Measurements from ENCODE around the gene BPHL. TPM values are rescaled to one million over a fixed set of nuclear protein-coding genes. Genes with fewer than 3 reads are reported as not detected.
"Not testable (repeated sequence)": the region's sequence is repeated elsewhere in the genome, so short reads cannot be mapped to it uniquely, and the experiment has no call there.

The BPHL gene
- polyA plus RNA-seq: 1 to 10 TPM; 7.5 to 9.7 (median 9.1) TPM

DNA sequence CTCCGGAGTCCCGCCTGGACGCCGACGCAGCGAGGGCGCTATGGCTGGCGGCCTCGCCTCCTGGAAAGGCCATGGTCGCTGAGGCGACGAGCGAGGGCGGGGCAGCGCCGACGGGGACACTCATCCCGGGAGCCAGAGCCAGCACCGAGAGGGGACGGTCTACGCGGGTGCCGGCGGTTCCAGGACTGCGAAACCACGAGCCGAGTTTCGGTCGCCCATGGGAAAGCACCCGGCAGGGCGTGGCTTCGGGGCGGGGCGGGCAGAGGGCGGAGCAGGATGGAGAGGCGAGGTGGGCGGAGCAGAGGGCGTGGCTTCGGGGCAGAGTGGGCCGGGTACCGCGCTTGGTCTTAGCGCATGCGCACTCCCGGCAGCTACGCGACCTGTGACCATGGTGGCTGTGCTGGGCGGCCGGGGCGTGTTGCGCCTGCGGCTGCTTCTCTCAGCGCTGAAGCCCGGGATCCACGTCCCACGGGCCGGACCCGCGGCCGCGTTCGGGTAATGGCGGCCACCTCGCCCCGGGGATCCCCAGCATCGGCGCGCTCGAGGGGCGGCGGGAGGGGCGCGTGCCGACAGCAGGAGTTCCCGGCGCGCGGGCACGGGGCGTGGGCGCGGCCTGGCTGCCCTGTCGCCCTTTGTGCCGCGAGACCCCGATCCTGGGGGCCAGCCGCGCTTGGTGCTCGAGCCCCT is at the start of gene BPHL:
BPHL (plus strand) TSS at position 359 of the 687 bp plus-strand sequence; CDS start at position 389, 30 bp downstream.
- Mint-ChIP-seq H3K4me3 (peak within 1 kb of the TSS; percentile 83 to 94 (median 90)), H3K36me3 (no peaks in the 10 kb centered on the region), H3K27ac (peak within 1 kb of the TSS; percentile 89 to 94 (median 91)), H3K27me3 (ENCODE audit: low read depth in 3 of 3) (peaks cover 8 to 9% (median 8%) of the 10 kb centered on the region in 3 donors), H3K4me1 (peaks cover 16 to 17% of the 10 kb centered on the region in 2 donors), H3K9me3 (no peaks in the 10 kb centered on the region)
- DNase-seq: peak; percentile 99 to 100 (median 100)

DNA sequence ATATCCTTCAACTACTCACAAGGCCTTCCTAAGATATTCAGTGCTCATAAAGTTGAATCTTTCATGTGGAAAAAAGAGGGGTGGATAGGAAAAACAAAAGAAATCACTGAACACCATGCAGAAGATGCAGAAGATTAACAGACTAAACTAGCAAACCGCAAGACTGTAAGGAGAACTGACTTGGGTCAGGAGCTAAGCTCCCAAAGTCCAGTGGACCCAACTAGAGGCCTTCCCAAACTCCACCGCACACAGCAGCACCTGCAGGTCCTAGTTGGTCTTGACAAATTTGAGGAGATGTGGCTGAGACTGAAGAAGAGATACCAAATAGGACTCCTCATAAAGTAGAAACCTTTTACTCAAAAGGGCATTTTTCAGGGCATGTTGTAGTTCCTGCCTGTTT is 46.9 kb upstream of the BPHL start:
- Mint-ChIP-seq H3K36me3 (peaks cover 0 to 3% (median under 1%) of the 10 kb centered on the region in 3 donors), H3K4me3 (no peak overlapping the region), H3K27ac (peak overlapping the region in 5 of 6 donors; percentile 17 to 95 (median 49))

DNA sequence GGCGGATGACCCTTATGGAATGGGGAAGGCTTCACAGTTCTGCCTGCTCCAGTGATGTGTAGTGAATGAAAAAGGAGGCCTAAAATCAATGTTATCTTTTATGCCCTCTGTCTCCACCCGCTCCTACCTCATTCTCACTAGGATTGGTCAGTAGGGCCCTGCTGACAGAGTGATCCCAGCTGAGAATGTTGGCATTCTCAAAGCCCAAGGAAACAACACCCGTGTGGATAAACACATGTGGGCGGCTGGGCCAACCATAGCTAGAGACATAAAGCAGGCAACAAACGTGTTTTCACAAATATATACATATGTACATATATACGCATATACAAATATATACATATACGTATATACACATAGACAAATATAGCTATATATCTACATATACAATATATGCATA is 45.7 kb upstream of the BPHL start:
- Mint-ChIP-seq H3K4me1 (peaks cover 74 to 80% of the 10 kb centered on the region in 2 donors), H3K27me3 (ENCODE audit: low read depth in 3 of 3) (peaks cover 6 to 19% (median 13%) of the 10 kb centered on the region in 3 donors), H3K27ac (no peak overlapping the region), H3K4me3 (no peak overlapping the region), H3K36me3 (peaks cover 4 to 11% (median 6%) of the 10 kb centered on the region in 3 donors), H3K9me3 (no peaks in the 10 kb centered on the region)
- no peak for DNase-seq

More for the DNA sequence above, 46.9 kb upstream of the BPHL start:
- no peaks in the 10 kb centered on the region for H3K9me3 Mint-ChIP-seq
- no peak for DNase-seq
- H3K4me1 Mint-ChIP-seq: peaks cover 71 to 80% of the 10 kb centered on the region in 2 donors
- H3K27me3 Mint-ChIP-seq (ENCODE audit: low read depth in 3 of 3): peaks cover 6 to 21% (median 11%) of the 10 kb centered on the region in 3 donors

GRCh38 chr6:3073382-3073781 is 45.1 kb upstream of the BPHL start:
- Mint-ChIP-seq H3K27me3 (ENCODE audit: low read depth in 3 of 3) (peaks cover 4 to 16% (median 10%) of the 10 kb centered on the region in 3 donors), H3K4me1 (peaks cover 75 to 80% of the 10 kb centered on the region in 2 donors), H3K4me3 (no peak overlapping the region), H3K36me3 (peaks cover 8 to 14% (median 8%) of the 10 kb centered on the region in 3 donors), H3K9me3 (no peaks in the 10 kb centered on the region), H3K27ac (no peak overlapping the region)
- no peak for DNase-seq

DNA sequence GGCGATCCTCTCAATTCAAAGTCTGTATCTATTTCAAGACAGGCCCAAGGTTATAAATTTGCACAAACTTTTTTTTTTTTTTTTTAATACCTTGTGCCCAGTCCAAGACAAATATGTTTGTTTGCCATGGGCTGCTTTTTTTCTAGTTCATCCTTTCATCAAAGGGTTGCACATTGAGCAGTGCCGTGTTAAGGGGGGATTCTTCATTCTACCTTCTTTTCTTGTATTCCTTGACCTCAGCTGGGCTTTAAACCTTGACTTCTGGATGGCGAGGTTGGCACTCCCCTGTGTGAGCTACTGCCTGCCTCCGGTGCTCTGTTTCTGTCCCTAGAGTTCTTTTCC is 42.8 kb upstream of the BPHL start:
- H3K4me1 Mint-ChIP-seq: peaks cover 63 to 64% of the 10 kb centered on the region in 2 donors
- peaks cover 0 to 4% (median 4%) of the 10 kb centered on the region in 3 donors for H3K27me3 Mint-ChIP-seq (ENCODE audit: low read depth in 3 of 3)
- DNase-seq: no peak
- no peaks in the 10 kb centered on the region for H3K9me3 Mint-ChIP-seq
- H3K36me3 Mint-ChIP-seq: peaks cover 11 to 32% (median 20%) of the 10 kb centered on the region in 3 donors
- peak overlapping the region; percentile 71 to 83 (median 73) for H3K4me3 Mint-ChIP-seq
- H3K27ac Mint-ChIP-seq: peak overlapping the region; percentile 45 to 97 (median 90)

- Mint-ChIP-seq H3K4me1 (peaks cover 59% of the 10 kb centered on the region in 2 donors), H3K36me3 (peaks cover 15 to 38% (median 24%) of the 10 kb centered on the region in 3 donors), H3K9me3 (no peaks in the 10 kb centered on the region), H3K27ac (peak overlapping the region in 4 of 6 donors; percentile 45 to 97 (median 81)), H3K27me3 (ENCODE audit: low read depth in 3 of 3) (peaks cover 0 to 2% (median 2%) of the 10 kb centered on the region in 3 donors), H3K4me3 (peak overlapping the region in 2 of 5 donors; percentile 24 to 36)
- DNase-seq: no peak
Observed at GRCh38 chr6:3076320-3076719, 42.2 kb upstream of the BPHL start.

DNA sequence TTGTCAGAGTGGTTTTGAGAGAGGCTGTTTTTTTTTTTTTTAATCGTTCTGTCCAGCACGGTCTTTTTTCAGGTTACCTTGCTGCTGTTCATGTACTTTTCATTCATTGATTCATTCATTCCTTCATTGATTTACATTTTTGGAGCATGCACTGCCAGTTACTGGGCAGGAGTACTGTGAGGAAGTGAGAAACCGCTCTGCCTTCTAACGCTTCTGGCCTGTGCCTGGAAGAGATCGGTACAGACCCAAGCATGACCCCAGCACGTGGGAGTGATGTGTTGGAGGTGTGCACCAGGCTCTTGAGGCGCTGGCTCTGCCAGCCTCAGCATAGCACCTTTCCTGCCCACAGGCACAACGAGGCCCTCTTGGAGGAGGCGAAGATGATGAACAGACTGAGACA is 41.1 kb upstream of the BPHL start:
- Mint-ChIP-seq H3K27ac (peak overlapping the region in 4 of 6 donors; percentile 45 to 88 (median 60)), H3K9me3 (no peaks in the 10 kb centered on the region), H3K27me3 (ENCODE audit: low read depth in 3 of 3) (peaks cover 0 to 2% (median 2%) of the 10 kb centered on the region in 3 donors), H3K4me1 (peaks cover 52 to 55% of the 10 kb centered on the region in 2 donors), H3K4me3 (peak overlapping the region in 1 of 5 donors; percentile 1), H3K36me3 (peaks cover 18 to 44% (median 24%) of the 10 kb centered on the region in 3 donors)
- no peak for DNase-seq

DNA sequence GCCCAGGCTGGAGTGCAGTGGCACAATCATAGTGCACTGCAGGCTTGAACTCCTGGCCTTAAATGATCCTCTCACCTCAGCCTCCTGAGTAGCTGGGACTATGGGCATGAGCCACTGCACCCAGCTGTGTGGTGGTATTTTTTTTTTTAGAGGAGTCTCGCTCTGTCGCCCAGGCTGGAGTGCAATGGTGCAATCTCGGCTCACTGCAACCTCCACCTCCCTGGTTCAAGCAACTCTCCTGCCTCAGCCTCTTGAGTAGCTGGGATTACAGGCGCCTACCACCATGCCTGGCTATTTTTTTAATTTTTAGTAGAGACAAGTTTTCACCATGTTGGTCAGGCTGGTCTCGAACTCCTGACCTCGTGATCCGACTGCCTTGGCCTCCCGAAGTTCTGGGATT is 39.6 kb upstream of the BPHL start:
- DNase-seq; H3K9me3 Mint-ChIP-seq; H3K4me3 Mint-ChIP-seq; H3K27me3 Mint-ChIP-seq (ENCODE audit: low read depth in 3 of 3): not testable (repeated sequence)
- Mint-ChIP-seq H3K4me1 (peaks cover 45 to 46% of the 10 kb centered on the region in 2 donors), H3K27ac (peak overlapping the region in 1 of 6 donors; percentile 68), H3K36me3 (peaks cover 32 to 59% (median 38%) of the 10 kb centered on the region in 3 donors)

DNA sequence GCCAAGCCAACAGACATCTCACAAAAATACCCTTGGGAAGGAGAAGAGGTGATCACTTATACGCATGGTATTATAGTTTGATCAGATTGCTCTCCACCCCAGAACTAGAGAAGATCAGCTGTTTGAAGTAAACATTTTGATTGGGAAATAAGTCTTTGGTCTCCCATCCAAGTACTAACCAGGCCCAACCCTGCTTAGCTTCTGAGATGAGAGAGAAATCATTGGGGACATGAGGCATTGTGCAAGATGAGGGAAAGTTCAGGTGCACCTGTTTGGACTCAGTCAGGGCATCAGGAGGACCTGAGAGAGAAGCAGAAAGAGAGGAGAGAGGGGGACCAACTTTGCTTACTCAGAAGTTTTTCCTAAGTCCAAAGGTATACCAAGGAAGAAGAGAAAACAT is 38.8 kb upstream of the BPHL start:
- no peak for DNase-seq
- H3K4me3 Mint-ChIP-seq: no peak overlapping the region
- H3K27me3 Mint-ChIP-seq (ENCODE audit: low read depth in 3 of 3): peaks cover 0 to 2% (median 0%) of the 10 kb centered on the region in 3 donors
- peaks cover 36 to 64% (median 42%) of the 10 kb centered on the region in 3 donors for H3K36me3 Mint-ChIP-seq
- H3K9me3 Mint-ChIP-seq: no peaks in the 10 kb centered on the region
- H3K4me1 Mint-ChIP-seq: peaks cover 40 to 43% of the 10 kb centered on the region in 2 donors
- H3K27ac Mint-ChIP-seq: peak overlapping the region in 3 of 6 donors; percentile 12 to 30 (median 15)

GRCh38 chr6:3081960-3082359 is 36.6 kb upstream of the BPHL start:
- Mint-ChIP-seq H3K27ac (no peak overlapping the region), H3K9me3 (no peaks in the 10 kb centered on the region), H3K36me3 (peaks cover 41 to 77% (median 56%) of the 10 kb centered on the region in 3 donors), H3K4me1 (peaks cover 22% of the 10 kb centered on the region in 2 donors), H3K27me3 (ENCODE audit: low read depth in 3 of 3) (peaks cover 0 to 2% (median 2%) of the 10 kb centered on the region in 3 donors), H3K4me3 (no peak overlapping the region)
- no peak for DNase-seq

- Mint-ChIP-seq H3K27me3 (ENCODE audit: low read depth in 3 of 3) (peaks cover 0 to 3% (median 2%) of the 10 kb centered on the region in 3 donors), H3K36me3 (peaks cover 33 to 68% (median 50%) of the 10 kb centered on the region in 3 donors), H3K4me1 (peaks cover 29 to 34% of the 10 kb centered on the region in 2 donors)
Observed at GRCh38 chr6:3085074-3085473, 33.4 kb upstream of the BPHL start.

GRCh38 chr6:3086282-3086946 is 32.1 kb upstream of the BPHL start:
- H3K4me1 Mint-ChIP-seq: peaks cover 27 to 34% of the 10 kb centered on the region in 2 donors
- peak overlapping the region in 4 of 6 donors; percentile 15 to 71 (median 42) for H3K27ac Mint-ChIP-seq
- no peaks in the 10 kb centered on the region for H3K9me3 Mint-ChIP-seq
- H3K27me3 Mint-ChIP-seq (ENCODE audit: low read depth in 3 of 3): peaks cover 2 to 3% (median 2%) of the 10 kb centered on the region in 3 donors
- no peak overlapping the region for H3K4me3 Mint-ChIP-seq
- H3K36me3 Mint-ChIP-seq: peaks cover 29 to 63% (median 46%) of the 10 kb centered on the region in 3 donors
- no peak for DNase-seq

More at GRCh38 chr6:3085074-3085473, 33.4 kb upstream of the BPHL start:
- no peak for DNase-seq
- H3K27ac Mint-ChIP-seq: no peak overlapping the region
- no peak overlapping the region for H3K4me3 Mint-ChIP-seq
- H3K9me3 Mint-ChIP-seq: no peaks in the 10 kb centered on the region

GRCh38 chr6:3088446-3088845 is 30.1 kb upstream of the BPHL start:
- H3K4me1 Mint-ChIP-seq: peaks cover 23 to 34% of the 10 kb centered on the region in 2 donors
- H3K9me3 Mint-ChIP-seq: no peaks in the 10 kb centered on the region
- H3K4me3 Mint-ChIP-seq: peak overlapping the region in 3 of 5 donors; percentile 20 to 29 (median 24)
- peak overlapping the region; percentile 71 to 88 (median 81) for H3K27ac Mint-ChIP-seq
- peaks cover 18 to 48% (median 36%) of the 10 kb centered on the region in 3 donors for H3K36me3 Mint-ChIP-seq
- peak; percentile 38 to 53 (median 47) for DNase-seq
- H3K27me3 Mint-ChIP-seq (ENCODE audit: low read depth in 3 of 3): peaks cover 2 to 3% (median 2%) of the 10 kb centered on the region in 3 donors
